CD14-positive monocyte (primary cell): ENCODE results near the gene SLC38A10. TPM values are rescaled to one million over a fixed set of nuclear protein-coding genes. Genes with fewer than 3 reads are reported as not detected.

ENCODE experiments used
- DNase-seq, 3 donors: peaks; one replicate each; pipeline ENCODE4 v3.0.0-alpha.2; 2011 to 2022
- H2AFZ ChIP-seq: 2 replicates; pipeline ENCODE4 v1.6.0; 2012; ENCODE audit warnings: mild to moderate bottlenecking, low read depth, low read length, inconsistent platforms; ENCODE audit not compliant: insufficient read depth, poor library complexity, severe bottlenecking
- H3K27ac ChIP-seq, 2 donors: 1 replicate in 1 of 2; 2 replicates in 1 of 2; pipeline ENCODE4 v1.5.1; 2012 to 2013; ENCODE audit warnings: low read length in 2 of 2, control low read depth in 1 of 2, inconsistent platforms in 1 of 2, low read depth in 1 of 2, mild to moderate bottlenecking in 1 of 2
- H3K27me3 ChIP-seq, 2 donors: one replicate each; pipeline versions ENCODE4 v1.6.0 to v1.6.1; 2011 to 2013; ENCODE audit warnings: low read length in 2 of 2; ENCODE audit not compliant: control insufficient read depth in 2 of 2, insufficient read depth in 2 of 2
- H3K36me3 ChIP-seq, 2 donors: replicated peaks in 1 of 2; 1 replicate in 1 of 2; 2 replicates in 1 of 2; pipeline versions ENCODE4 v1.5.1 to v1.6.1; 2012 to 2013; ENCODE audit warnings: low read length in 2 of 2, control low read depth in 1 of 2, inconsistent platforms in 1 of 2, mild to moderate bottlenecking in 1 of 2; ENCODE audit not compliant: insufficient read depth in 2 of 2, control insufficient read depth in 1 of 2
- H3K4me1 ChIP-seq, 2 donors: 1 replicate in 1 of 2; 2 replicates in 1 of 2; pipeline versions ENCODE4 v1.5.1 to v1.6.1; 2012 to 2013; ENCODE audit warnings: low read length in 2 of 2, control low read depth in 1 of 2, inconsistent platforms in 1 of 2, mild to moderate bottlenecking in 1 of 2, moderate library complexity in 1 of 2; ENCODE audit not compliant: insufficient read depth in 2 of 2, control insufficient read depth in 1 of 2
- H3K4me2 ChIP-seq: replicated peaks from 2 replicates; pipeline ENCODE3; 2012; ENCODE audit warnings: low read length, moderate library complexity, mild to moderate bottlenecking; ENCODE audit not compliant: poor library complexity, severe bottlenecking; ENCODE audit errors: extremely low read depth
- H3K4me3 ChIP-seq, 3 experiments: fragments of 200-600 bp in 1 of 3; sonication (generic) in 1 of 3; replicated peaks in 1 of 3; 1 replicate in 2 of 3; 2 replicates in 1 of 3; pipeline ENCODE4 v1.5.1; 2011 to 2013; ENCODE audit warnings: low read length in 3 of 3, mild to moderate bottlenecking in 3 of 3, control low read depth in 2 of 3, low read depth in 2 of 3, inconsistent platforms in 1 of 3, moderate library complexity in 1 of 3
- H3K79me2 ChIP-seq: 2 replicates; pipeline ENCODE4 v1.6.0; 2012; ENCODE audit warnings: mild to moderate bottlenecking, control low read depth, inconsistent platforms, low read length, moderate library complexity; ENCODE audit not compliant: insufficient read depth
- H3K9ac ChIP-seq: 2 replicates; pipeline ENCODE4 v1.6.0; 2017; ENCODE audit warnings: low read length, mild to moderate bottlenecking; ENCODE audit not compliant: insufficient read depth, poor library complexity, severe bottlenecking
- H3K9me3 ChIP-seq, 2 donors: replicated peaks in 1 of 2; 1 replicate in 1 of 2; 2 replicates in 1 of 2; pipeline versions ENCODE4 v1.5.1 to v1.6.1; 2012 to 2013; ENCODE audit warnings: low read length in 2 of 2, control low read depth in 1 of 2; ENCODE audit not compliant: control insufficient read depth in 1 of 2, insufficient read depth in 1 of 2
- H4K20me1 ChIP-seq: 2 replicates; pipeline ENCODE4 v1.6.0; 2012; ENCODE audit warnings: mild to moderate bottlenecking, low read length, control low read depth, moderate library complexity; ENCODE audit not compliant: insufficient read depth
- H3K27ac Mint-ChIP-seq, 7 donors: one replicate each; pipeline ENCODE4 v1.8.0; 2020; ENCODE audit warnings: mild to moderate bottlenecking in 7 of 7, mixed read lengths in 7 of 7, moderate library complexity in 6 of 7, inconsistent platforms in 2 of 7
- H3K27me3 Mint-ChIP-seq, 3 donors: one replicate each; pipeline ENCODE4 v1.8.0; 2021 to 2022; ENCODE audit warnings: low read depth in 3 of 3, mild to moderate bottlenecking in 3 of 3, mixed read lengths in 3 of 3, moderate library complexity in 3 of 3, inconsistent platforms in 1 of 3
- H3K36me3 Mint-ChIP-seq, 2 donors: one replicate each; pipeline ENCODE4 v1.8.0; 2020; ENCODE audit warnings: mixed read lengths in 2 of 2, inconsistent platforms in 1 of 2, mild to moderate bottlenecking in 1 of 2
- H3K4me1 Mint-ChIP-seq: one replicate; pipeline ENCODE4 v1.8.0; 2020; ENCODE audit warnings: mild to moderate bottlenecking, mixed read lengths
- H3K4me3 Mint-ChIP-seq, 2 donors: one replicate each; pipeline ENCODE4 v1.8.0; 2020; ENCODE audit warnings: mild to moderate bottlenecking in 2 of 2, mixed read lengths in 2 of 2, moderate library complexity in 1 of 2
- H3K9me3 Mint-ChIP-seq, 7 donors: one replicate each; pipeline ENCODE4 v1.8.0; 2020 to 2022; ENCODE audit warnings: mixed read lengths in 7 of 7, mild to moderate bottlenecking in 6 of 7, moderate library complexity in 6 of 7, inconsistent platforms in 2 of 7
- CTCF ChIP-seq: fragments of 200-600 bp; IDR thresholded peaks from one replicate; pipeline ENCODE4 v1.8.0; 2022; ENCODE audit warnings: antibody characterized with exemption, mild to moderate bottlenecking
- WGBS: methylation state at CpG from one replicate; pipeline ENCODE4 v1.1.5; 2013; ENCODE audit warnings: missing lambda C conversion rate; ENCODE audit not compliant: insufficient coverage; 5-methylcytosine and 5-hydroxymethylcytosine counted together
- intact Hi-C, 2 donors: fragments of 100-400 bp; cut with micrococcal nuclease; formaldehyde crosslinking; loops; one replicate each; pipeline versions ENCODE4 v1.15.0 to v1.15.1; 2023
- polyA plus RNA-seq, 3 donors: library from polyadenylated mRNA; depleted of rRNA in 1 of 3; unstranded in 2 of 3; stranded (reverse) in 1 of 3; fragments of 300-500 nt in 2 of 3; fragments of >200 nt in 1 of 3; fragmentation: Illumina TruSeq in 2 of 3; gene quantifications; 1 replicate in 2 of 3; 2 replicates in 1 of 3; pipeline ENCODE4 v1.2.3, GENCODE V29; 2012 to 2021

Gene SLC38A10
- polyA plus RNA-seq, 3 donors = 50.8 to 76.1 (median 68.4) TPM

GRCh38 chr17:81314398-81315081, 19.4 kb upstream of the SLC38A10 start:
- Histone ChIP-seq H3K9ac (no peak overlapping the region), H3K4me3 (no peak overlapping the region), H4K20me1 (no peaks in the 10 kb centered on the region), H3K36me3 (no peaks in the 10 kb centered on the region), H3K9me3 (no peaks in the 10 kb centered on the region), H2AFZ (no peak overlapping the region), H3K4me1 (peaks cover 17 to 20% of the 10 kb centered on the region in 2 donors), H3K27ac (no peak overlapping the region), H3K4me2 (no peak overlapping the region), H3K79me2 (no peaks in the 10 kb centered on the region), H3K27me3 (no peaks in the 10 kb centered on the region)
- Mint-ChIP-seq H3K9me3 (no peaks in the 10 kb centered on the region), H3K4me1 (peaks cover 16% of the 10 kb centered on the region), H3K4me3 (no peak overlapping the region), H3K27ac (no peak overlapping the region), H3K36me3 (no peaks in the 10 kb centered on the region), H3K27me3 (peaks cover 0 to 4% (median 3%) of the 10 kb centered on the region in 3 donors)
- no peak for TF ChIP-seq CTCF
- no peak for DNase-seq
- intact Hi-C loops = no loop called here
- WGBS = 93% methylated on average over 17 of the region's 21 CpGs

GRCh38 chr17:81313776-81314397, 18.8 kb upstream of the SLC38A10 start:
- no peak for DNase-seq
- no peaks in the 10 kb centered on the region for H3K36me3 Mint-ChIP-seq
- no peak overlapping the region for H3K27ac Mint-ChIP-seq
- intact Hi-C loops = no loop called here
- no peak overlapping the region for H3K4me3 Mint-ChIP-seq
- Histone ChIP-seq H3K9me3 (no peaks in the 10 kb centered on the region), H3K36me3 (no peaks in the 10 kb centered on the region), H3K4me1 (peaks cover 22 to 27% of the 10 kb centered on the region in 2 donors), H4K20me1 (no peaks in the 10 kb centered on the region), H3K4me3 (no peak overlapping the region), H3K9ac (no peak overlapping the region), H3K4me2 (no peak overlapping the region), H3K27ac (no peak overlapping the region), H3K79me2 (peaks cover 2% of the 10 kb centered on the region), H3K27me3 (no peaks in the 10 kb centered on the region), H2AFZ (no peak overlapping the region)
- H3K9me3 Mint-ChIP-seq = no peaks in the 10 kb centered on the region
- no peak for TF ChIP-seq CTCF
- 81% methylated on average over 8 of the region's 17 CpGs for WGBS
- H3K4me1 Mint-ChIP-seq = peaks cover 22% of the 10 kb centered on the region
- H3K27me3 Mint-ChIP-seq = peaks cover 0 to 4% (median 3%) of the 10 kb centered on the region in 3 donors
